HTR-8/SVneo (cell line): ENCODE data around the gene NSF.
A peak's percentile ranks its signal among the peaks of the same experiment; 100 is the strongest.
"Not testable (repeated sequence)": the region's sequence is repeated elsewhere in the genome, so short reads cannot be mapped to it uniquely, and the experiment has no call there.

Source experiments
- DNase-seq: peaks from one replicate; pipeline ENCODE4 v3.0.0; 2011; ENCODE audit warnings: low spot score, mixed read lengths; ENCODE audit not compliant: insufficient read length
- FAIRE-seq: peaks from 2 replicates; lab custom pipeline; 2011; peaks lifted over from hg19 to GRCh38; lab: Jason Lieb, UNC

The NSF gene

GRCh38 chr17:46742565-46743270 lies 152.2 kb downstream of the NSF start:
- peak; percentile 91 for DNase-seq
- FAIRE-seq = peak; percentile 94

- no peak for FAIRE-seq
- DNase-seq = no peak
Observed at GRCh38 chr17:46744441-46744840, 154.0 kb downstream of the NSF start.

- DNase-seq (no peak), FAIRE-seq (no peak)
Observed at GRCh38 chr17:46745376-46745775, 154.9 kb downstream of the NSF start.

GRCh38 chr17:46751425-46751824 lies 161.0 kb downstream of the NSF start:
- DNase-seq = no peak
- FAIRE-seq = no peak

- FAIRE-seq = no peak
- DNase-seq = no peak
Observed at GRCh38 chr17:46753776-46754175, 163.3 kb downstream of the NSF start.

GRCh38 chr17:46756081-46756735 lies 165.7 kb downstream of the NSF start:
- peak; percentile 60 for FAIRE-seq

GRCh38 chr17:46756861-46757260 lies 166.4 kb downstream of the NSF start:
- no peak for DNase-seq
- no peak for FAIRE-seq

More at GRCh38 chr17:46756081-46756735, 165.7 kb downstream of the NSF start:
- no peak for DNase-seq

- not testable (repeated sequence) for DNase-seq, FAIRE-seq
Observed at GRCh38 chr17:46757588-46757987, 167.1 kb downstream of the NSF start.

- FAIRE-seq (peak; percentile 63), DNase-seq (no peak)
Observed at GRCh38 chr17:46758614-46759013, 168.1 kb downstream of the NSF start.

- FAIRE-seq (no peak), DNase-seq (no peak)
Observed at GRCh38 chr17:46759141-46759540, 168.7 kb downstream of the NSF start.

GRCh38 chr17:46763416-46763815 lies 172.9 kb downstream of the NSF start:
- FAIRE-seq = peak; percentile 64

GRCh38 chr17:46764000-46764708 lies 173.7 kb downstream of the NSF start:
- DNase-seq (no peak), FAIRE-seq (no peak)

More at GRCh38 chr17:46763416-46763815, 172.9 kb downstream of the NSF start:
- DNase-seq = no peak

GRCh38 chr17:46764709-46765401 lies 174.4 kb downstream of the NSF start:
- DNase-seq (peak; percentile 94), FAIRE-seq (peak; percentile 99)

- DNase-seq (no peak), FAIRE-seq (no peak)
Observed at GRCh38 chr17:46765453-46765852, 175.0 kb downstream of the NSF start.

- FAIRE-seq (peak; percentile 92), DNase-seq (no peak)
Observed at GRCh38 chr17:46766493-46767491, 176.3 kb downstream of the NSF start.

- no peak for FAIRE-seq
- no peak for DNase-seq
Observed at GRCh38 chr17:46768540-46768870, 178.0 kb downstream of the NSF start.

- DNase-seq = not testable (repeated sequence)
- FAIRE-seq = peak; percentile 38
Observed at GRCh38 chr17:46768896-46769295, 178.4 kb downstream of the NSF start.

- FAIRE-seq = peak; percentile 92
- DNase-seq = no peak
Observed at GRCh38 chr17:46769531-46770438, 179.3 kb downstream of the NSF start.
